PFSK-1 (cell line): ENCODE results near the gene COMT. TPM values are rescaled to one million over a fixed set of nuclear protein-coding genes. Genes with fewer than 3 reads are reported as not detected.

ENCODE experiments used
- FOXP2 ChIP-seq: optimal IDR thresholded peaks from 2 replicates; pipeline ENCODE3; 2011; ENCODE audit warnings: borderline replicate concordance, control low read depth, inconsistent platforms; ENCODE audit not compliant: insufficient read depth; ENCODE audit errors: extremely low read length, extremely low read depth
- POLR2AphosphoS5 ChIP-seq: IDR thresholded peaks from 2 replicates; pipeline ENCODE4 v1.6.1; 2012; ENCODE audit warnings: low read depth, mild to moderate bottlenecking, control low read depth, low read length, moderate library complexity
- REST ChIP-seq, 2 experiments: IDR thresholded peaks; 2 replicates each; pipeline versions ENCODE4 v1.6.1 to v1.8.0; 2011 to 2012; ENCODE audit warnings: low read depth in 2 of 2, low read length in 2 of 2, control low read depth in 1 of 2, inconsistent platforms in 1 of 2, mild to moderate bottlenecking in 1 of 2, moderate library complexity in 1 of 2; ENCODE audit not compliant: insufficient read depth in 1 of 2
- SIN3A ChIP-seq: IDR thresholded peaks from 2 replicates; pipeline ENCODE4 v1.6.1; 2012; ENCODE audit warnings: mild to moderate bottlenecking, low read length, moderate library complexity, borderline replicate concordance; ENCODE audit not compliant: insufficient read depth
- TAF1 ChIP-seq: IDR thresholded peaks from 2 replicates; pipeline ENCODE4 v1.6.1; 2012; ENCODE audit warnings: low read length, control low read depth, borderline replicate concordance; ENCODE audit not compliant: insufficient read depth
- polyA plus RNA-seq: library from polyadenylated mRNA; unstranded; fragments of >200 nt; gene quantifications from one replicate; pipeline ENCODE4 v1.2.1, GENCODE V29; 2012; ENCODE audit warnings: low read depth, missing spikeins; ENCODE audit not compliant: insufficient read length

The COMT gene
- polyA plus RNA-seq = 275 TPM

DNA sequence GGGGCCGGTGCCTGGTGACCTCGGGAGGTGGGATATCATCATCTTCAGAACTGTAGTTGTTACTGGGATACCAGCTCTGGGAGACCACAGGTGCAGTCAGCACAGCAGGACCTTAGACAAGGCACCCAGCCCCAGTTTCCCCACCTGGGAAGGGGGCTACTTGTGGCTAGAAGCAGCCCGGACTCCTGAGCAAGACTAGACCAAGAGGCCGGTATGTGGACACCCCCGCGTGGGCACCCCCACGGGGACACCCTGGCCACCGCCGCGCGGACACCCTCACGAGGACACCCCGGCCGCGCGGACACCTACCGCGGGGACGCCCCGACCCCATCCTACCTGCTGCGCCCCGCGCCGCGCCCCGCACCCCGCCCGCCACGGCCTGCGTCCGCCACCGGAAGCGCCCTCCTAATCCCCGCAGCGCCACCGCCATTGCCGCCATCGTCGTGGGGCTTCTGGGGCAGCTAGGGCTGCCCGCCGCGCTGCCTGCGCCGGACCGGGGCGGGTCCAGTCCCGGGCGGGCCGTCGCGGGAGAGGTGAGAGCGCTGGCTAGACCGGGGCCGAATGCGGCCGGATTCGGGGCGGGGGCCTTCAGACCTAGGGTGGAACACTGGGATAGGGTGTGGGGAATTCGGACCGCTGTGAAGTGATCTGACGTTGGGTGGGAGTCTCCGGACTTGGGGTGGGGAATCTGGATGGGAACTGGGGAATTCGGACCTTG, at the start of gene COMT, which contains the start of gene TXNRD2:
TSS of gene COMT (plus strand) at position 408 of the 718 bp plus-strand sequence. CDS start 20,755 bp downstream, outside the sequence.
TSS of gene TXNRD2 (minus strand) at position 454 of the 718 bp plus-strand sequence. CDS start at position 439, 15 bp downstream.
- TF ChIP-seq SIN3A = peak; percentile 9; the same call in 1 of the 2 replicates
- TF ChIP-seq FOXP2 = peak; percentile 74
- TF ChIP-seq REST (IDR thresholded peaks at IDR 0.05; ENCODE audit: insufficient read depth in 1 of 2, low read depth in 2 of 2, low read length in 2 of 2) = 0 out of 4 replicates have a peak, but pooled peaks of 1 of the 2 experiments have one; percentile 25
- TF ChIP-seq TAF1 = peak; percentile 85; the same call in 1 of the 2 replicates
- peak; percentile 72 for TF ChIP-seq POLR2AphosphoS5

GRCh38 chr22:19892257-19892879, 49.2 kb upstream of the COMT start:
- TF ChIP-seq REST (IDR thresholded peaks at IDR 0.05; ENCODE audit: insufficient read depth in 1 of 2, low read depth in 2 of 2, low read length in 2 of 2) = no peak
- TF ChIP-seq TAF1 = no peak

DNA sequence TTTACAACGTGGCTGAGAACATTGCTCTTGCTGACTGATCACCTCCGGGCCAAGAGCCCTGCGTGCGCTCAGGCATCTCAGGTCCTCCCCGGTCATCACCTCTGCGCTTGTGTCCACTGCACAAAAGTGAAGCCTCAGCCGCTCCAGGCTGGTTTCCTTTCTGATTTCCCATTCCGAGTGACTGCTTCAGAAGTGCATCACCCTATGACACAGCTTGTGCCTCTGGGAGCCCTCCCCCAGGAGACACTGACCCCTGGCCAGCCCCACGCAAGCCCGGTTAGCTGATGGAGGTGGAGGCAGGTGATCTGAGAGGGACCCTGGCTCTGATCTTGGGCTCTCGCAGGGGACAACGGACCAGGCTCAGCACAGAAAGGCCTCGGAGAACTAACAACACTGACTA, 48.6 kb upstream of the COMT start:
- TF ChIP-seq REST (IDR thresholded peaks at IDR 0.05; ENCODE audit: insufficient read depth in 1 of 2, low read depth in 2 of 2, low read length in 2 of 2) = no peak
- TF ChIP-seq FOXP2 = no peak
- TF ChIP-seq POLR2AphosphoS5 = no peak
- no peak for TF ChIP-seq SIN3A
- TF ChIP-seq TAF1 = no peak

- no peak for TF ChIP-seq SIN3A
- no peak for TF ChIP-seq POLR2AphosphoS5
- no peak for TF ChIP-seq TAF1
Observed at GRCh38 chr22:19893363-19893762, 48.2 kb upstream of the COMT start.

GRCh38 chr22:19895160-19895849, 46.3 kb upstream of the COMT start:
- TF ChIP-seq TAF1 (no peak), POLR2AphosphoS5 (no peak), REST (IDR thresholded peaks at IDR 0.05; ENCODE audit: insufficient read depth in 1 of 2, low read depth in 2 of 2, low read length in 2 of 2) (no peak), SIN3A (no peak), FOXP2 (no peak)
